SJCRH30 (cell line): ENCODE data around the gene URB1. TPM values are rescaled to one million over a fixed set of nuclear protein-coding genes. Genes with fewer than 3 reads are reported as not detected.
"Not testable (repeated sequence)": the region's sequence is repeated elsewhere in the genome, so short reads cannot be mapped to it uniquely, and the experiment has no call there.

Source experiments
- DNase-seq, 2 experiments: peaks; one replicate each; pipeline ENCODE4 v3.0.0-alpha.2; 2015 to 2020
- H3K27ac ChIP-seq: fragments of 250-450 bp; sonication (Bioruptor Pico); 2 replicates; pipeline ENCODE4 v1.5.1; 2020; ENCODE audit warnings: mild to moderate bottlenecking, moderate library complexity
- H3K27me3 ChIP-seq: fragments of 250-450 bp; sonication (Bioruptor Pico); 2 replicates; pipeline ENCODE4 v1.5.1; 2020; ENCODE audit warnings: mild to moderate bottlenecking, moderate library complexity
- H3K36me3 ChIP-seq: fragments of 250-450 bp; sonication (Bioruptor Pico); 2 replicates; pipeline ENCODE4 v1.5.1; 2020; ENCODE audit warnings: mild to moderate bottlenecking, moderate library complexity
- H3K4me1 ChIP-seq: fragments of 250-450 bp; sonication (Bioruptor Pico); 2 replicates; pipeline ENCODE4 v1.5.1; 2020; ENCODE audit warnings: mild to moderate bottlenecking, moderate library complexity
- H3K4me3 ChIP-seq: fragments of 250-450 bp; sonication (Bioruptor Pico); 2 replicates; pipeline ENCODE4 v1.5.1; 2020; ENCODE audit warnings: mild to moderate bottlenecking, moderate library complexity
- H3K9me3 ChIP-seq: fragments of 250-450 bp; sonication (Bioruptor Pico); replicated peaks from 2 replicates; pipeline ENCODE4 v1.5.1; 2020; ENCODE audit warnings: mild to moderate bottlenecking, moderate library complexity
- total RNA-seq: library from RNA; depleted of rRNA; stranded (reverse); fragments of >200 nt; shearing (Covaris generic); gene quantifications from 2 replicates; pipeline ENCODE4 v1.2.3, GENCODE V29; 2014

URB1 gene
- total RNA-seq, 1 experiment from 2014 or later, result 21.8 TPM

DNA sequence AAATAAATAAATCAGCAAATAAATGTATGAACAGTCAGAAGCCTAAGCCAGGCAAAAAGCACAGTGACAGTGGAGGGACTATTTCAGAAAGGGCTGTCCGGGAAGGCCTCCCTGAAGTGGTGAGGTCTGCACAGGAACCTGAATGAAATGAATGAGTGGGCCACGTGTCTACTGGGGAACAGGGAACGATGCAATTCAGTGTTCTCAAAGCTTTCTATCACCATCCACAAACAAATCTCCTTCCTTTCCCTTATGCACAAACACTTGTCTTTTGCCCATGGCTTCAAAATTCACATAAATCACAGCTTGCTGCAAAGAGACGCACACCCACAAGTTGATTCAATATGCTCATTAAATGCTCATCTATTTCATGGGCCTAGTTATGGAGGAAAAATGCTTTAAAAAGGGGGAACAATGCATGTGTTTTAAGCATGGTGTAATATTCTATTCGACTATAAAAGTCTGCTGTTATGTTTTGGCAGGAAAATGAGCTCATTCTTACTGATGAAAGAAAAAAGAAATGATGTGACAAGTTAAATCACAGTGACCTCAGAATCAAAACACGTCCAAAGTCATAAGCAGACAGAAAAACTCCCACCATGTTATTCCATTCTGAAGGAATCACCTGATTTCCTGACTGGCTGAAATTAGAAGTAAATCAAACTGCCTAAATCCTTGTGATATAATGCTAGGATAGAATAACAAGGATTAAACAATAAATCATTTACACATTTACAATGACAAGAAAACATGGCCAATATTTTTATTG lies 21.6 kb downstream of the URB1 start:
- H3K4me1 ChIP-seq, result no peaks in the 10 kb centered on the region
- no peak for DNase-seq
- H3K27me3 ChIP-seq, result no peaks in the 10 kb centered on the region
- H3K4me3 ChIP-seq, result no peak overlapping the region
- H3K9me3 ChIP-seq, result no peaks in the 10 kb centered on the region
- no peak overlapping the region for H3K27ac ChIP-seq
- H3K36me3 ChIP-seq, result peaks cover 77% of the 10 kb centered on the region

GRCh38 chr21:32368961-32369360 lies 23.9 kb downstream of the URB1 start:
- H3K27ac ChIP-seq, DNase-seq, H3K9me3 ChIP-seq, H3K4me1 ChIP-seq, H3K4me3 ChIP-seq, H3K27me3 ChIP-seq: not testable (repeated sequence)
- peaks cover 71% of the 10 kb centered on the region for H3K36me3 ChIP-seq

GRCh38 chr21:32368386-32368785 lies 24.4 kb downstream of the URB1 start:
- no peak for DNase-seq
- Histone ChIP-seq H3K4me1 (no peaks in the 10 kb centered on the region), H3K27ac (no peak overlapping the region), H3K27me3 (no peaks in the 10 kb centered on the region), H3K9me3 (no peaks in the 10 kb centered on the region), H3K4me3 (no peak overlapping the region), H3K36me3 (peaks cover 65% of the 10 kb centered on the region)

DNA sequence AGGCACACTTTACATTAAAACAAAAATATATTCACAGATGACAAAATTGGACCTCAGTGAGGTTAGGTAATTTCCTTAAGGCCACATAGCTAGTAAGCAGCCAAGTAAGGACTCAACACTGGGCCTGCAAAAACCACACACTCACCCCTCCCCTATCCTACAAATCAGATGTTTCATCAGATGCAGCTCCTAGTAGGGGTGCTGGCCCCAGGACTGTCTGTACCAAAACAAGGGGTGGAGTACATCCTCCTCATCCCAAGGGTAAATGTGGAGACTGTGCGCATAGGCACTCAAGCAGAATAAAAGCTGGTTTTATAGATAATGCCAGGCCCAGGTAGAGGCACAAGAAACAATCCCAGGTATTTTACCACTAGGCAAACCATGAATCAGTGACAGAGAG lies 25.7 kb downstream of the URB1 start:
- DNase-seq, result no peak
- Histone ChIP-seq H3K4me1 (no peaks in the 10 kb centered on the region), H3K27ac (no peak overlapping the region), H3K36me3 (peaks cover 64% of the 10 kb centered on the region), H3K9me3 (no peaks in the 10 kb centered on the region), H3K27me3 (no peaks in the 10 kb centered on the region), H3K4me3 (no peak overlapping the region)

- Histone ChIP-seq H3K9me3 (no peaks in the 10 kb centered on the region), H3K27ac (no peak overlapping the region), H3K4me1 (no peaks in the 10 kb centered on the region), H3K36me3 (peaks cover 64% of the 10 kb centered on the region), H3K4me3 (no peak overlapping the region), H3K27me3 (no peaks in the 10 kb centered on the region)
- no peak for DNase-seq
Observed at GRCh38 chr21:32366191-32366590, 26.6 kb downstream of the URB1 start.

GRCh38 chr21:32364796-32365195 lies 28.0 kb downstream of the URB1 start:
- Histone ChIP-seq H3K4me1 (no peaks in the 10 kb centered on the region), H3K27ac (no peak overlapping the region), H3K27me3 (no peaks in the 10 kb centered on the region), H3K36me3 (peaks cover 71% of the 10 kb centered on the region), H3K4me3 (no peak overlapping the region), H3K9me3 (no peaks in the 10 kb centered on the region)
- no peak for DNase-seq

- Histone ChIP-seq H3K36me3 (peaks cover 72% of the 10 kb centered on the region), H3K27me3 (no peaks in the 10 kb centered on the region), H3K4me3 (no peak overlapping the region), H3K4me1 (no peaks in the 10 kb centered on the region), H3K27ac (no peak overlapping the region), H3K9me3 (no peaks in the 10 kb centered on the region)
- DNase-seq, result no peak
Observed at GRCh38 chr21:32364387-32364786, 28.4 kb downstream of the URB1 start.

GRCh38 chr21:32360401-32360975 lies 32.3 kb downstream of the URB1 start:
- Histone ChIP-seq H3K9me3 (no peaks in the 10 kb centered on the region), H3K4me1 (no peaks in the 10 kb centered on the region), H3K4me3 (no peak overlapping the region), H3K27me3 (no peaks in the 10 kb centered on the region), H3K36me3 (peaks cover 75% of the 10 kb centered on the region), H3K27ac (no peak overlapping the region)
- no peak for DNase-seq

DNA sequence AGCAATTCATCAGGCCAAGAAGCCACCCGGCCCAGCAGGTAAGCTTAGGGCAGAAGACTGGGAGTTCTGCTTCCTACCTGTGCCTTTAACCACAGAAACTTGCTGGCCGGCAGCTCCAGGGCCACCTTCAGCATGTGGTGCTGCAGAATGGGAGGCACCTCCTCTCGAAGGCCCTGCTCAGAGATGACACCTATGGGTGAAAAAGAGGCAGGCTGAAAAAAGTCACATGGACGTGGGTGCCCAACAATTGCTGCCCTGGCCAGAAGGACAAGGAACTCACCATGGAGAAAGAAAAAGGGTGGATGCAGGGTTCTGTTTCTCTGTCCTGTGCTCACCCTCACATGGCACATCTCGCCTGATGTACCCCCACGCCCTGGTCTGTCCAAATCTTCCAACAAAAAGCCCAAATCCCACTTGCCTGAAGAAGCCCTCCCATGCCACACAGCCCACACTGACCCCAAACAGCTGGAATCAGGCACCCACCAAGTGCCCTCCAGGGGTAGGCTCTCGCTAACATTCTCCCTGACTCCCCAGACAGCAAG lies 33.0 kb downstream of the URB1 start:
- peaks cover 81% of the 10 kb centered on the region for H3K36me3 ChIP-seq
- H3K4me1 ChIP-seq, result no peaks in the 10 kb centered on the region
- no peaks in the 10 kb centered on the region for H3K9me3 ChIP-seq

DNA sequence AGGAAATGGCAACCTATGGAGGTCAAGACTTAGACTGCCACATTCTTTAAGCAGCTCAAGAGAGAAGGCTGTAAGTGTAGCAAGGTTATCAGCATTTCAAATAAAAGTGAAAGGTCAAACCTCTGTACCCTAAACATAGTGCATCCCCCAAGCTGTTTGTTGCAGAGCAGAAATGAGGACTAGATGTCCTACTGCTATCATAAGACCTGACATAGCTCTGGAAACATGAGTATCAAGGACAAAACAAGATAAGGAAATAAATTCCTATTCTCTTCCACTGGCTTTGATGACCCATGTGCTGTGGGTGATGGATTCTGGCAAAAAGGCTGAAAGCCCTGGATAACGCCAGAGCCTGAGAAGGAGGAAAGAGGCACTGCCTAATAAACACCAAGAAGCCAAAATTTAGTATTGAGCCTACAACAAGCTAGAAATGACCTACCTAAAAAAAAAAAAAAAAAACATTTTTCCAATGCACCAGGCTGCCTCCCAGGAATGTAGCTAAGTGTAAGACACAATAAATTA lies 35.9 kb downstream of the URB1 start:
- Histone ChIP-seq H3K27me3 (no peaks in the 10 kb centered on the region), H3K36me3 (peaks cover 94% of the 10 kb centered on the region), H3K27ac (no peak overlapping the region), H3K9me3 (no peaks in the 10 kb centered on the region), H3K4me1 (no peaks in the 10 kb centered on the region), H3K4me3 (no peak overlapping the region)
- no peak for DNase-seq

More for the DNA sequence above, 33.0 kb downstream of the URB1 start:
- no peaks in the 10 kb centered on the region for H3K27me3 ChIP-seq
- H3K27ac ChIP-seq, result no peak overlapping the region
- no peak overlapping the region for H3K4me3 ChIP-seq
- DNase-seq, result no peak

GRCh38 chr21:32353002-32353711 lies 39.7 kb downstream of the URB1 start:
- H3K4me3 ChIP-seq, result no peak overlapping the region
- H3K27me3 ChIP-seq, result no peaks in the 10 kb centered on the region
- no peaks in the 10 kb centered on the region for H3K4me1 ChIP-seq
- no peak for DNase-seq
- H3K36me3 ChIP-seq, result peaks cover 92% of the 10 kb centered on the region
- H3K27ac ChIP-seq, result no peak overlapping the region
- no peaks in the 10 kb centered on the region for H3K9me3 ChIP-seq

- H3K9me3 ChIP-seq, result no peaks in the 10 kb centered on the region
- no peak overlapping the region for H3K27ac ChIP-seq
- H3K27me3 ChIP-seq, result no peaks in the 10 kb centered on the region
- no peaks in the 10 kb centered on the region for H3K4me1 ChIP-seq
- DNase-seq, result peak in 1 of 2 experiments; percentile 11
- no peak overlapping the region for H3K4me3 ChIP-seq
- H3K36me3 ChIP-seq, result peaks cover 92% of the 10 kb centered on the region
Observed at GRCh38 chr21:32352526-32352925, 40.3 kb downstream of the URB1 start.

- Histone ChIP-seq H3K27me3 (no peaks in the 10 kb centered on the region), H3K27ac (no peak overlapping the region), H3K4me3 (no peak overlapping the region), H3K4me1 (no peaks in the 10 kb centered on the region), H3K9me3 (no peaks in the 10 kb centered on the region), H3K36me3 (peaks cover 94% of the 10 kb centered on the region)
- no peak for DNase-seq
Observed at GRCh38 chr21:32351428-32351827, 41.4 kb downstream of the URB1 start.

DNA sequence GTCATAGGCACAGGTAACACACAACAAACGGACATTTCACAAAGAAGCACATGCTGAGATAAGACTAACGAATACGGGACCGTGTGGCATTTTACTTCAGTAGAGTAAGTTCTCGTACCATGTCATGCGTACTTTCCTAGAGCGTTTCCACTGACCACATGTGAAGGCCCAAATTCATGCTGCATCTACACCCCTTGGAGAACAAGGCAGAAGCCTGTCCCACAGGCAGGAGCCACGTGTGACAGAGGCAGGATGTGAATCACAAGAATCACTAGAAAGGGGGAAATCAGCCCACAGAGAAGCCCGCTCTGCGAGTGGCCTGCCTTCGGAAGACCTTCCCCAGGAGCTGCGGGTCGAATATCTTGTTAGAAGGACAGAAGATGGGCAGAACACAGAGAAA lies 41.8 kb downstream of the URB1 start:
- Histone ChIP-seq H3K4me1 (no peaks in the 10 kb centered on the region), H3K27me3 (no peaks in the 10 kb centered on the region), H3K4me3 (no peak overlapping the region), H3K9me3 (no peaks in the 10 kb centered on the region), H3K27ac (no peak overlapping the region), H3K36me3 (peaks cover 95% of the 10 kb centered on the region)
- no peak for DNase-seq
